Right lobe of liver (tissue), 4 donors: ENCODE results near the gene NEK8.

Source experiments
- POLR2A ChIP-seq: fragments of 450-650 bp; IDR thresholded peaks from one replicate; pipeline ENCODE4 v1.6.1; 2017; ENCODE audit warnings: antibody characterized with exemption, mild to moderate bottlenecking
- TF ChIP-seq, protein P1 (sequence below), 4 donors: fragments of 200-600 bp in 3 of 4; fragments of 450-650 bp in 1 of 4; IDR thresholded peaks; one replicate each; pipeline versions ENCODE4 v1.5.1 to v1.8.0; 2016 to 2022; ENCODE audit warnings: antibody characterized with exemption in 4 of 4, mild to moderate bottlenecking in 2 of 4
- donor health status: DM: no; HTN: no; CAD: no.
- donor health status: DM: no; HTN: no; CAD: no.
- donor health status: DM: no; HTN: yes; CAD: no.

GRCh38 chr17:28745786-28746411, 17.3 kb downstream of the NEK8 start:
- TF ChIP-seq POLR2A = peak; percentile 27
- TF ChIP-seq, protein P1, sequence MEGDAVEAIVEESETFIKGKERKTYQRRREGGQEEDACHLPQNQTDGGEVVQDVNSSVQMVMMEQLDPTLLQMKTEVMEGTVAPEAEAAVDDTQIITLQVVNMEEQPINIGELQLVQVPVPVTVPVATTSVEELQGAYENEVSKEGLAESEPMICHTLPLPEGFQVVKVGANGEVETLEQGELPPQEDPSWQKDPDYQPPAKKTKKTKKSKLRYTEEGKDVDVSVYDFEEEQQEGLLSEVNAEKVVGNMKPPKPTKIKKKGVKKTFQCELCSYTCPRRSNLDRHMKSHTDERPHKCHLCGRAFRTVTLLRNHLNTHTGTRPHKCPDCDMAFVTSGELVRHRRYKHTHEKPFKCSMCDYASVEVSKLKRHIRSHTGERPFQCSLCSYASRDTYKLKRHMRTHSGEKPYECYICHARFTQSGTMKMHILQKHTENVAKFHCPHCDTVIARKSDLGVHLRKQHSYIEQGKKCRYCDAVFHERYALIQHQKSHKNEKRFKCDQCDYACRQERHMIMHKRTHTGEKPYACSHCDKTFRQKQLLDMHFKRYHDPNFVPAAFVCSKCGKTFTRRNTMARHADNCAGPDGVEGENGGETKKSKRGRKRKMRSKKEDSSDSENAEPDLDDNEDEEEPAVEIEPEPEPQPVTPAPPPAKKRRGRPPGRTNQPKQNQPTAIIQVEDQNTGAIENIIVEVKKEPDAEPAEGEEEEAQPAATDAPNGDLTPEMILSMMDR (IDR thresholded peaks at IDR 0.05) = no peak
